Measurements from ENCODE around the gene SLC12A2.

DNA sequence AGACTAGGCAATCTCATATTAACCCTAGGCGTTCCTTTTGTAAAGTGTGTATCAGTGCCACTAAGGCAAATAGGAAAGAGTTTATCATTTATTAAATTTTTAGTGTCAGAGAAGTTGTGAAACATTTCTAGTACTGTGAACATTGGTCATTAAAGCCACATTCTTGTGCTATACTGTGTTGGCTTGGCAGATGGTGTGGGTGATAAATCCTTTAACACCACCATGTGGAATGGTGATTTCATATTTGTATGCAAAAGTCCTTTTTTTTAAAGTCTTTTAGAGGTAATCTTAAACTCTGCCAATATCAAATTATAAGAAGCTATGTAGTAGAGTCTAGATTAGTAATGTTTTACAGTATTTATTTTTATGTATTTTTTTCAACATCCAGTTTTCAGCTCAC is 18.1 kb downstream of the SLC12A2 start:
- TF ChIP-seq EZH2 (IDR thresholded peaks at IDR 0.05; ENCODE audit: insufficient read depth, poor library complexity, severe bottlenecking) (no peak), EZH2phosphoT487 (IDR thresholded peaks at IDR 0.05; ENCODE audit: insufficient read depth, low read depth) (no peak)

Data from GM23248 (cell line).